Activated T-helper 1 cell treated with anti-CD3 and anti-CD28 coated beads, Interleukin-12 subunit alpha, Interleukin-12 subunit beta, Interleukin-2, Interleukin-4 antibody, amounts not matched to agents 30 ng/mL and 10 ng/mL and 1 ng/mL, durations not matched to agents 14 hours and 24 hours and 36 hours (primary cell): ENCODE data around the gene SAMD11. TPM values are rescaled to one million over a fixed set of nuclear protein-coding genes. Genes with fewer than 3 reads are reported as not detected.

Source experiments
- DNase-seq: peaks from one replicate; pipeline ENCODE4 v3.0.0; 2021; ENCODE audit warnings: low spot score
- H3K27ac Mint-ChIP-seq: one replicate; pipeline ENCODE4 v1.8.0; 2021; ENCODE audit warnings: mild to moderate bottlenecking, mixed read lengths
- H3K27me3 Mint-ChIP-seq: one replicate; pipeline ENCODE4 v1.8.0; 2022; ENCODE audit warnings: mild to moderate bottlenecking, moderate library complexity, mixed read lengths; ENCODE audit not compliant: insufficient read depth
- H3K36me3 Mint-ChIP-seq: one replicate; pipeline ENCODE4 v1.8.0; 2021; ENCODE audit warnings: low read depth, mixed read lengths
- H3K4me1 Mint-ChIP-seq: one replicate; pipeline ENCODE4 v1.8.0; 2021; ENCODE audit warnings: low read depth, mixed read lengths
- H3K4me3 Mint-ChIP-seq: one replicate; pipeline ENCODE4 v1.8.0; 2021; ENCODE audit warnings: mild to moderate bottlenecking, moderate library complexity, mixed read lengths
- H3K9me3 Mint-ChIP-seq: one replicate; pipeline ENCODE4 v1.8.0; 2021; ENCODE audit warnings: mixed read lengths
- intact Hi-C: fragments of 100-400 bp; cut with micrococcal nuclease; formaldehyde crosslinking; loops from one replicate; pipeline ENCODE4 v1.15.1; 2024
- total RNA-seq: library from RNA; stranded (reverse); gene quantifications from 2 replicates; pipeline ENCODE4 v1.2.3, GENCODE V29; 2022

Gene SAMD11
- total RNA-seq, 1 donor from 2014 or later, result not detected

GRCh38 chr1:907611-908451, 15.9 kb upstream of the SAMD11 start:
- intact Hi-C loops, result no loop called here

GRCh38 chr1:908661-909060, 15.1 kb upstream of the SAMD11 start:
- no peak for DNase-seq
- no peaks in the 10 kb centered on the region for H3K36me3 Mint-ChIP-seq
- no peaks in the 10 kb centered on the region for H3K9me3 Mint-ChIP-seq
- intact Hi-C loops, result no loop called here
- H3K4me3 Mint-ChIP-seq, result no peak overlapping the region
- H3K27me3 Mint-ChIP-seq, result peaks cover 53% of the 10 kb centered on the region
- peaks cover 12% of the 10 kb centered on the region for H3K4me1 Mint-ChIP-seq
- no peak overlapping the region for H3K27ac Mint-ChIP-seq

More at GRCh38 chr1:907611-908451, 15.9 kb upstream of the SAMD11 start:
- Mint-ChIP-seq H3K36me3 (no peaks in the 10 kb centered on the region), H3K27me3 (peaks cover 59% of the 10 kb centered on the region), H3K4me3 (no peak overlapping the region), H3K27ac (no peak overlapping the region), H3K4me1 (peaks cover 12% of the 10 kb centered on the region), H3K9me3 (no peaks in the 10 kb centered on the region)
- DNase-seq, result no peak

GRCh38 chr1:909861-910310, 13.8 kb upstream of the SAMD11 start:
- DNase-seq, result no peak
- no peaks in the 10 kb centered on the region for H3K36me3 Mint-ChIP-seq
- H3K9me3 Mint-ChIP-seq, result no peaks in the 10 kb centered on the region
- H3K4me3 Mint-ChIP-seq, result no peak overlapping the region
- intact Hi-C loops, result no loop called here
- peaks cover 53% of the 10 kb centered on the region for H3K27me3 Mint-ChIP-seq
- no peak overlapping the region for H3K27ac Mint-ChIP-seq
- peaks cover 12% of the 10 kb centered on the region for H3K4me1 Mint-ChIP-seq

DNA sequence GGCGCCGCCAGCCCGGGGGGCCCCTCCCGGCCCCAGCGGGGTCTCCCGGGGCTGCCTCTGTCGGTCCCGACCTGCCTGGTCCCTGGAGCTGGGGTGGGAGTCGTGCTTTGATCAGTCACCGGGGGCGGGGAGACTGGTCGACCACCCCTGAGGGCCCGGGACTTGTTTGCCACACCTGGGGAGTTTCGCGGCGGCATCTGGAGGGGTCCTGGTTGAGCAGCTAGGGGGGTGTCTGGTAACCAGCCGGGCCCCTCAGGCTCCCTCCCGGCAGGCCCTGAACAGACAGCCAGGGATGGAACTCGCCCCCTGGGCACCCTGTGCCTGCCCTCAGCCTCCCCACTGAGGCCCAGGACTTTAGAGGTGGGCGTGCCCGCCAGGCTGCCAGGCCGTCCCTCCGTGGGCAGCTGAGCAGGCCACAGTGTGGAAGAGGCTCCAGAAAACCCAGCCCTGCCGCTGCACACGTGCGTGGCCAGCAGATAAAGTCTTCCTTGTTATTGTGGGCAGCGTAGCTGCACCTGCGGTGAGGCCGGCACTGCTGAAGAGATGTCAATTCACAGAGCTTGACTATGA, 13.3 kb upstream of the SAMD11 start:
- Mint-ChIP-seq H3K27me3 (peaks cover 48% of the 10 kb centered on the region), H3K9me3 (no peaks in the 10 kb centered on the region), H3K36me3 (no peaks in the 10 kb centered on the region), H3K27ac (no peak overlapping the region), H3K4me1 (peaks cover 8% of the 10 kb centered on the region), H3K4me3 (no peak overlapping the region)
- no peak for DNase-seq
- intact Hi-C loops, result no loop called here

GRCh38 chr1:910881-911721, 12.6 kb upstream of the SAMD11 start:
- no peak overlapping the region for H3K27ac Mint-ChIP-seq
- no peak overlapping the region for H3K4me3 Mint-ChIP-seq
- peaks cover 41% of the 10 kb centered on the region for H3K27me3 Mint-ChIP-seq
- H3K9me3 Mint-ChIP-seq, result no peaks in the 10 kb centered on the region
- no peaks in the 10 kb centered on the region for H3K36me3 Mint-ChIP-seq
- peaks cover 7% of the 10 kb centered on the region for H3K4me1 Mint-ChIP-seq
- no peak for DNase-seq
- intact Hi-C loops, result no loop called here

GRCh38 chr1:911875-912739, 11.6 kb upstream of the SAMD11 start:
- no peak for DNase-seq
- Mint-ChIP-seq H3K27ac (no peak overlapping the region), H3K27me3 (peaks cover 31% of the 10 kb centered on the region), H3K4me3 (no peak overlapping the region), H3K4me1 (peaks cover 7% of the 10 kb centered on the region), H3K36me3 (no peaks in the 10 kb centered on the region), H3K9me3 (no peaks in the 10 kb centered on the region)
- intact Hi-C loops, result no loop called here

DNA sequence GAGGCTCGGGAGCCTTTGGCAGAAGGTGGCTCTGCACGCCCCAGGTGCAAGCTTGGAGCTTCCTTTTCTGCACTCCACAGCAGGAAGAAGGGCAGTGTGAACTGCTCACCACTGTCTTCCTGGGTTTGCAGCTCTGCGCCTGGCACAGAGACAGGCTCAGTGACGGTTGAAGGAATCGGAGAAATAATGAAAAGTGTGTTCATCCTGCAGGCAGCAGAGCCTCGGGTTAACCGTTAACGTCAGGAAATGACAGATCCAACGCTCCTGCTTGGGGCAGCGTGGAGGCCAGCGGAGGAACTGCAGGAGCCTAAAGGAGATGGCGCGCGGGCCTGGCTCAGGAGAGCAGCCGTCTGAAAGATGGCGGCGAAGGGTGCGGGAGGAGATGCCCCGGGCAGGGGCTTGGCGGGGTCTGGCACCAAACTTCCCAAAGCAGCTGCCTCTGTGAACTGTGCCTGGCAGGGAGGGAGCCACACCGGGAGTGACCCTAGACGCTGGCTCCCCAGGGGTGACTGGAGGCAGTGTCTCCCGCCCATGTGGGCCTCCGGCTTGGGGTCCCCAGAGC, 10.9 kb upstream of the SAMD11 start:
- H3K27me3 Mint-ChIP-seq, result peaks cover 28% of the 10 kb centered on the region
- intact Hi-C loops, result no loop called here
- no peak for DNase-seq

GRCh38 chr1:913491-914130, 10.1 kb upstream of the SAMD11 start:
- intact Hi-C loops, result no loop called here
- Mint-ChIP-seq H3K27ac (no peak overlapping the region), H3K4me1 (peaks cover 7% of the 10 kb centered on the region), H3K9me3 (no peaks in the 10 kb centered on the region), H3K4me3 (no peak overlapping the region), H3K36me3 (no peaks in the 10 kb centered on the region), H3K27me3 (peaks cover 23% of the 10 kb centered on the region)
- DNase-seq, result no peak

More for the DNA sequence above, 10.9 kb upstream of the SAMD11 start:
- Mint-ChIP-seq H3K9me3 (no peaks in the 10 kb centered on the region), H3K36me3 (no peaks in the 10 kb centered on the region), H3K27ac (no peak overlapping the region), H3K4me1 (peaks cover 7% of the 10 kb centered on the region), H3K4me3 (no peak overlapping the region)

DNA sequence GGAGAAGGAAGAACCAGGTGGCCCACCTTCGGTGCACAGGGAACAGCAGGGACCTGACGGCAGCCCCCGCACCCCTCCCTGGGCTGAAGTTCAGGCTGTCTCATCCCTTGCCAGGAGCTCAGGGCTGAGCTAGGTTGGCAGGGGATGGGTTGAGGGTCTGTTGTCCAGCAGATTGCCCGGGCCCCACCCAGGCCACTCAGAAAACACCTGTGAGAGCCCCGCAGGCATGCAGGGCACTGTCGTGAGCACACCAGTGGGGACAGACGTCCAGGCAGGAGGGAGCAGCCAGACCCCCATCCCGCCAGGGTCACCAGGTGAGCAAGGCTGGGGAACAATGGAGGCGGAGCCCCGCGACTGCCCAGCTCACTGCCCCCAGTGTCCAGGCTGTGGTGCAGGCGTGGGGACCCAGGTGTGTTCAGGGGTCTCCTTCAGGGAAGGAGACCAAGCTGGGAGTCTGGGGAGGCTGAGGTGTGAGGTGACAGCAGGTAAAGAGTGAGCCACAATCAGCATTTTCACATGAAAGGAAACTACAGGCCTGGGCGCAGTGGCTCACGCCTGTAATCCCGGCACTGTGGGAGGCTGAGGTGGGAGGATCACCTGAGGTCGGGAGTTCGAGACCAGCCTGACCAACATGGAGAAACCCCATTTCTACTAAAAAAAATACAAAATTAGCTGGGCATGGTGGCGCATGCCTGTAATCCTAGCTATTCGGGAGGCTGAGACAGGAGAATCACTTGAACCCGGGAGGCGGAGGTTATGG, 9.4 kb upstream of the SAMD11 start:
- H3K36me3 Mint-ChIP-seq, result no peaks in the 10 kb centered on the region
- intact Hi-C loops, result no loop called here
- no peak overlapping the region for H3K4me3 Mint-ChIP-seq
- no peak for DNase-seq
- no peak overlapping the region for H3K27ac Mint-ChIP-seq
- peaks cover 26% of the 10 kb centered on the region for H3K27me3 Mint-ChIP-seq
- H3K4me1 Mint-ChIP-seq, result peaks cover 7% of the 10 kb centered on the region
- no peaks in the 10 kb centered on the region for H3K9me3 Mint-ChIP-seq

DNA sequence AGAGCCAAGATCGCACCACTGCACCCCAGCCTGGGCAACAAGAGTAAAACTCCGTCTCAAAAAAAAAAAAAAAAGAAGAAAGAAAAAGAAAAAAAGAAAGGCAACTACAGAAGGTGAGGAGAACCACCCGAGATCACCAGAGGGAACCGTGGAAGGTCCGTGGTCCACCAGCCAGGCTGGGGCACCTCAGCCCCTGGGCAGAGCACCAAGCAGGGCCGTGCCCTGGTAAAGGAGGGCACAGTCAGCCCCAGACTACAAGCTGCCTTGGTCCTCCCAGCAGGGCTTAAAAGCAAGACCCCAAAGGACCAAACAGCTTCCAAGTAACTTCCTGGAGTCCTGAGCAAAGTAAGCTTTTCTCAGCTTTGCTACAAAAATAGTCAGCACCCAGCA, 8.8 kb upstream of the SAMD11 start:
- DNase-seq, result no peak
- Mint-ChIP-seq H3K36me3 (no peaks in the 10 kb centered on the region), H3K9me3 (no peaks in the 10 kb centered on the region), H3K27ac (no peak overlapping the region), H3K4me1 (peaks cover 7% of the 10 kb centered on the region), H3K27me3 (peaks cover 26% of the 10 kb centered on the region), H3K4me3 (no peak overlapping the region)
- intact Hi-C loops, result no loop called here
